Measurements from ENCODE around the gene BEX4.

Gene BEX4

GRCh38 chrX:103248553-103248952 is 33.6 kb downstream of the BEX4 start:
- H3K4me3 ChIP-seq (replicated peaks; ENCODE audit: low read depth, low read length), result no peak overlapping the region
- no peak for DNase-seq (ENCODE audit: extremely low read depth, low read depth)
- peak; percentile 20 for TF ChIP-seq CTCF (IDR thresholded peaks at IDR 0.05; ENCODE audit: low read depth, low read length, missing control alignments)

GRCh38 chrX:103249805-103250204 is 34.9 kb downstream of the BEX4 start:
- no peak for DNase-seq (ENCODE audit: extremely low read depth, low read depth)
- TF ChIP-seq CTCF (IDR thresholded peaks at IDR 0.05; ENCODE audit: low read depth, low read length, missing control alignments), result no peak
- H3K4me3 ChIP-seq (replicated peaks; ENCODE audit: low read depth, low read length), result no peak overlapping the region

- TF ChIP-seq CTCF (IDR thresholded peaks at IDR 0.05; ENCODE audit: low read depth, low read length, missing control alignments), result no peak
- no peak overlapping the region for H3K4me3 ChIP-seq (replicated peaks; ENCODE audit: low read depth, low read length)
- DNase-seq (ENCODE audit: extremely low read depth, low read depth), result no peak
Measured at GRCh38 chrX:103250977-103251376, 36.1 kb downstream of the BEX4 start.

GRCh38 chrX:103253608-103254007 is 38.7 kb downstream of the BEX4 start:
- no peak for TF ChIP-seq CTCF (IDR thresholded peaks at IDR 0.05; ENCODE audit: low read depth, low read length, missing control alignments)
- no peak for DNase-seq (ENCODE audit: extremely low read depth, low read depth)
- H3K4me3 ChIP-seq (replicated peaks; ENCODE audit: low read depth, low read length), result peak overlapping the region; percentile 67

- no peak for TF ChIP-seq CTCF (IDR thresholded peaks at IDR 0.05; ENCODE audit: low read depth, low read length, missing control alignments)
- peak overlapping the region; percentile 67 for H3K4me3 ChIP-seq (replicated peaks; ENCODE audit: low read depth, low read length)
- peak; percentile 2 for DNase-seq (ENCODE audit: extremely low read depth, low read depth)
Measured at GRCh38 chrX:103254171-103254824, 39.4 kb downstream of the BEX4 start.

GRCh38 chrX:103254921-103255493 is 40.1 kb downstream of the BEX4 start, which contains the start of gene TCEAL8:
TSS of gene TCEAL8 (minus strand) at chrX:103255155. CDS start at chrX:103253979, 1,176 bp downstream.
- no peak for TF ChIP-seq CTCF (IDR thresholded peaks at IDR 0.05; ENCODE audit: low read depth, low read length, missing control alignments)
- peak; percentile 39 for DNase-seq (ENCODE audit: extremely low read depth, low read depth)

More at GRCh38 chrX:103254921-103255493, 40.1 kb downstream of the BEX4 start, which contains the start of gene TCEAL8:
- peak within 1 kb of the TSS; percentile 67 for H3K4me3 ChIP-seq (replicated peaks; ENCODE audit: low read depth, low read length)

Measured in HFF-Myc (cell line).